Measurements from ENCODE around the gene AGAP5.

Gene AGAP5

DNA sequence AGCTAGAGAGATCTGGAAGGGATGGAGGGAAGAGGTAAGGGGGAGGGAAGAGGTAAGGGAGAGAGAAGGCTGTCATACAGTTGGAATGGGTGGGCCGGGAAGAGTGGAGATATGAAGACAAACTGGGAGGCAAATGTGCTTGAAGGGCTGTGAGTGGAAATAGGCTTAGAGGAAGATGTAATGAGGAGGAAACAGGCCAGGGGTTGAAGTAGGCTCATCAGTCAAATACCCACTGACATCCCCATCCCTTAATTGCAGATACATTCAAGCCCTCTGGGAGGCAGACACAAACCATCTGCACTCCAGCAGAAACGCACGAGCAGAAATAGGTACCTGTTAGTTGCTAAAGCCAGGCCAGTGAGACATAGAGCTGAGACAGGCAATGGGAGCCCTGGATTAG lies 44.2 kb downstream of the AGAP5 start:
- TF ChIP-seq FOXP2 (optimal IDR thresholded peaks at IDR 0.05; ENCODE audit: borderline replicate concordance, extremely low read depth, extremely low read length, insufficient read depth) (no peak), TAF1 (IDR thresholded peaks at IDR 0.05; ENCODE audit: borderline replicate concordance, insufficient read depth, low read length) (no peak), POLR2AphosphoS5 (IDR thresholded peaks at IDR 0.05; ENCODE audit: low read depth, low read length) (no peak), SIN3A (IDR thresholded peaks at IDR 0.05; ENCODE audit: borderline replicate concordance, insufficient read depth, low read length) (no peak)
- TF ChIP-seq, protein P1, sequence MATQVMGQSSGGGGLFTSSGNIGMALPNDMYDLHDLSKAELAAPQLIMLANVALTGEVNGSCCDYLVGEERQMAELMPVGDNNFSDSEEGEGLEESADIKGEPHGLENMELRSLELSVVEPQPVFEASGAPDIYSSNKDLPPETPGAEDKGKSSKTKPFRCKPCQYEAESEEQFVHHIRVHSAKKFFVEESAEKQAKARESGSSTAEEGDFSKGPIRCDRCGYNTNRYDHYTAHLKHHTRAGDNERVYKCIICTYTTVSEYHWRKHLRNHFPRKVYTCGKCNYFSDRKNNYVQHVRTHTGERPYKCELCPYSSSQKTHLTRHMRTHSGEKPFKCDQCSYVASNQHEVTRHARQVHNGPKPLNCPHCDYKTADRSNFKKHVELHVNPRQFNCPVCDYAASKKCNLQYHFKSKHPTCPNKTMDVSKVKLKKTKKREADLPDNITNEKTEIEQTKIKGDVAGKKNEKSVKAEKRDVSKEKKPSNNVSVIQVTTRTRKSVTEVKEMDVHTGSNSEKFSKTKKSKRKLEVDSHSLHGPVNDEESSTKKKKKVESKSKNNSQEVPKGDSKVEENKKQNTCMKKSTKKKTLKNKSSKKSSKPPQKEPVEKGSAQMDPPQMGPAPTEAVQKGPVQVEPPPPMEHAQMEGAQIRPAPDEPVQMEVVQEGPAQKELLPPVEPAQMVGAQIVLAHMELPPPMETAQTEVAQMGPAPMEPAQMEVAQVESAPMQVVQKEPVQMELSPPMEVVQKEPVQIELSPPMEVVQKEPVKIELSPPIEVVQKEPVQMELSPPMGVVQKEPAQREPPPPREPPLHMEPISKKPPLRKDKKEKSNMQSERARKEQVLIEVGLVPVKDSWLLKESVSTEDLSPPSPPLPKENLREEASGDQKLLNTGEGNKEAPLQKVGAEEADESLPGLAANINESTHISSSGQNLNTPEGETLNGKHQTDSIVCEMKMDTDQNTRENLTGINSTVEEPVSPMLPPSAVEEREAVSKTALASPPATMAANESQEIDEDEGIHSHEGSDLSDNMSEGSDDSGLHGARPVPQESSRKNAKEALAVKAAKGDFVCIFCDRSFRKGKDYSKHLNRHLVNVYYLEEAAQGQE (IDR thresholded peaks at IDR 0.05; ENCODE audit: insufficient read depth in 1 of 2, low read depth in 2 of 2, low read length in 2 of 2), result no peak

DNA sequence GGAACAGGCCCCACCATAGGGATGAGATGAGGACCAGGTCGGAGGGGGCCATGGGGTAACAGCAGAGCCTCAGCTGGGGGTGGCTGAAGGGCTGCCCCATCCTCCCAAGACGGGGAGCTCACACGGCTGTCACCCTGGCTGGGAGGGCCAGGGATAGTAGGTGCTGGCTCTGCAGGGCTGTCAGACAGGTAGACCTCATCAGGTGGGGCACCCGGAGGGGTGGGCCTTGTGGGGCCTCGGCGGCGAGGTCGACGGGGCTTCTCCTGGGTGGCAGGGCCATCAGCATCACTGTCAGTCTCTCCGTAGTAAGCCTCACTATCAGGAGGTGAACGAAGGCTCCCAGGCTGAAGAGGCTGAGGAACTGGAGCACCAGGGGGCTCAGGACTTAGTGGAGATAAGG lies 44.7 kb downstream of the AGAP5 start:
- TF ChIP-seq FOXP2 (optimal IDR thresholded peaks at IDR 0.05; ENCODE audit: borderline replicate concordance, extremely low read depth, extremely low read length, insufficient read depth) (no peak), TAF1 (IDR thresholded peaks at IDR 0.05; ENCODE audit: borderline replicate concordance, insufficient read depth, low read length) (no peak), SIN3A (IDR thresholded peaks at IDR 0.05; ENCODE audit: borderline replicate concordance, insufficient read depth, low read length) (no peak), POLR2AphosphoS5 (IDR thresholded peaks at IDR 0.05; ENCODE audit: low read depth, low read length) (no peak)
- TF ChIP-seq, protein P1 (IDR thresholded peaks at IDR 0.05; ENCODE audit: insufficient read depth in 1 of 2, low read depth in 2 of 2, low read length in 2 of 2), result no peak

DNA sequence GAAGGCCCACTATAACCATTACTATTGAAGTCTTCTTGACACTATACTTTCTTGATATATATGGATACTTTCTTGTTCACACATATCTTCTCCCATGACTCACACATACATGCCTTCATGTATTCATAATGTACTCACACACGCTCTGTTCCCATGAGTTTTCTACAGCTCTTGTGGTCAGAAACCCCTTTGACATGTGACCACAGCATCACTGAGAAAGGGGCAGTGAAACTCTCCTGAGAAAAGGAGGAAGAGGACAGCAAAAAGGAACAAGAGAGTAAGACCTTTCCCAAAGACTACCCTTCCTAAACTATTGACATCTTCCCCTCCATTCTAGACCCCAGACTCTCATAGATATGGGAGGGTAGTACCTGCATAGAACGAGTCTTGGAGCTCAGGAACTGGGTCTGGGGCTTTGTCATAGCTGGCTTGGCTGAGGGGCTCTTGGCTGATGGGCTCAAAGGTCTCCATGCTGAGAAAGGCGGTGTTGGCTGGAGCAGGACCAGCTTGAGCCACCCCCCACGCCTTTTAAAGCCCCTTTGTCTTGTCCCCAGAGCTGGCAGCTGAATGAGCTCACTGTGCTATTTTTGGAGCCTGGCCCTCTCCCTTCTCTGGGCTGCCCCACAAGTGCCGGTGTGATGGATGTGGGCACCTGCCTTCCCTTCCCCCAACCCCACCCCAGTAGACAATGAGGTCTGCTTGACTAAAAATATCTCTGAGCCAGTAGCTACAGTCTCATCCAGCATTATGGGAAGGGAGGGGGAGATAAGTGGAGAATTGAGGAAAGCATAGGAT lies 47.2 kb downstream of the AGAP5 start:
- TF ChIP-seq POLR2AphosphoS5 (IDR thresholded peaks at IDR 0.05; ENCODE audit: low read depth, low read length) (no peak), FOXP2 (optimal IDR thresholded peaks at IDR 0.05; ENCODE audit: borderline replicate concordance, extremely low read depth, extremely low read length, insufficient read depth) (no peak), TAF1 (IDR thresholded peaks at IDR 0.05; ENCODE audit: borderline replicate concordance, insufficient read depth, low read length) (no peak), SIN3A (IDR thresholded peaks at IDR 0.05; ENCODE audit: borderline replicate concordance, insufficient read depth, low read length) (no peak)
- TF ChIP-seq, protein P1 (IDR thresholded peaks at IDR 0.05; ENCODE audit: insufficient read depth in 1 of 2, low read depth in 2 of 2, low read length in 2 of 2), result no peak

DNA sequence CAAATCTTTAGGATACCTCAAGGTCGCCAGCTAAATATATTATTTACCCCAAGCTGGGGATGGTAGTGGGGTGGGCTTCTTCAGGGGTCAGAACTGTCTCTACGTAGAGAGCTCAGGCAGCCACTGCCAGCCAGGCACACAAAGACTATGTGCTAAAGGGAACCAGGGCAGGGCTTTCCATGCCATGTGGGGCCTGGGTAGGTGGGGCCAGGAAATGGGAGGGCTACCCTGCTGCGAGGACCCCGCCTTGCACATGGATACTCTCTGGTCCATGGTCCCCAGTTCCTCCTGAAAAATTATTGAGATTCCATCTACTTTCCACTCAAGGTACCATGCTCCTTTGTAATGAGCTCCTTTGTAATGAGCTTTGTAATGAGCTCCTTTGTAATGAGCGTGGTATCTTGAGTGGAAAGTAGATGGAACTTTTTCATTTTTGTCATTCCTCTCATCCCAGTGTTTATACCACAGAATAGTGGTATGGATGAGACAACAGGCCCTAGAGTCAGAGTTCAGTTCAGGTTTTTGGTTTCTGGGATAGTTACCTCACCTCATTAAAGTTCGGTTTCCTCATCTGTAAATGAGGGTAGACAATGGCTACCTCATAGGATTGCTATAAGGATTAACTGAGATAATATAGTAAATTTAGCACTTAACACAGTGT lies 47.9 kb downstream of the AGAP5 start:
- TF ChIP-seq FOXP2 (optimal IDR thresholded peaks at IDR 0.05; ENCODE audit: borderline replicate concordance, extremely low read depth, extremely low read length, insufficient read depth), result no peak
- no peak for TF ChIP-seq TAF1 (IDR thresholded peaks at IDR 0.05; ENCODE audit: borderline replicate concordance, insufficient read depth, low read length)
- TF ChIP-seq, protein P1 (IDR thresholded peaks at IDR 0.05; ENCODE audit: insufficient read depth in 1 of 2, low read depth in 2 of 2, low read length in 2 of 2), result no peak
- TF ChIP-seq SIN3A (IDR thresholded peaks at IDR 0.05; ENCODE audit: borderline replicate concordance, insufficient read depth, low read length), result no peak
- no peak for TF ChIP-seq POLR2AphosphoS5 (IDR thresholded peaks at IDR 0.05; ENCODE audit: low read depth, low read length)

All from PFSK-1 (cell line).